K562 (cell line): ENCODE measurements around the gene WFDC2.

ENCODE experiments used
- CTCF ChIP-seq, 3 experiments: IDR thresholded peaks in 2 of 3; conservative IDR thresholded peaks in 1 of 3; 2 replicates each; pipeline ENCODE4 v1.5.1; 2011 to 2012; ENCODE audit warnings: low read length in 3 of 3, mild to moderate bottlenecking in 3 of 3, control low read depth in 2 of 3, improper control_type of control experiment in 1 of 3, inconsistent platforms in 1 of 3, low read depth in 1 of 3, mixed read lengths in 1 of 3, moderate library complexity in 1 of 3; ENCODE audit not compliant: insufficient read depth in 2 of 3
- ESRRA ChIP-seq: fragments of 450-650 bp; IDR thresholded peaks from 2 replicates; pipeline ENCODE4 v1.6.1; 2014; ENCODE audit warnings: low read depth, mild to moderate bottlenecking, moderate library complexity, borderline replicate concordance
- EZH2 ChIP-seq: IDR thresholded peaks from 2 replicates; pipeline ENCODE4 v1.6.1; 2012; ENCODE audit warnings: low read depth, mild to moderate bottlenecking, inconsistent platforms, low read length, borderline replicate concordance
- GATA2 ChIP-seq: sonication (generic); formaldehyde crosslinking; IDR thresholded peaks from 2 replicates; pipeline ENCODE4 v1.4.0; 2020; ENCODE audit warnings: mild to moderate bottlenecking, missing genetic modification reagents
- POLR2A ChIP-seq: fragments of 450-650 bp; conservative IDR thresholded peaks from 2 replicates; pipeline ENCODE4 v1.6.1; 2016
- POLR2AphosphoS5 ChIP-seq: IDR thresholded peaks from 2 replicates; pipeline ENCODE4 v1.6.1; 2011; ENCODE audit warnings: mild to moderate bottlenecking, low read depth, low read length, moderate library complexity; ENCODE audit not compliant: control insufficient read depth, insufficient read depth
- TEAD2 ChIP-seq: fragments of 450-650 bp; IDR thresholded peaks from 2 replicates; pipeline ENCODE4 v1.6.1; 2016; ENCODE audit warnings: missing genetic modification characterization, control low read depth, missing compliant biosample characterization
- TEAD4 ChIP-seq, 2 experiments: sonication (generic) in 1 of 2; formaldehyde crosslinking in 1 of 2; IDR thresholded peaks; 2 replicates each; pipeline versions ENCODE4 v1.6.1 to v1.8.0; 2012 to 2022; ENCODE audit warnings: borderline replicate concordance in 1 of 2, inconsistent platforms in 1 of 2, low read length in 1 of 2, mild to moderate bottlenecking in 1 of 2, missing genetic modification reagents in 1 of 2
- TF ChIP-seq, protein P1 (sequence below): fragments of 250-450 bp; sonication (Bioruptor Pico); IDR thresholded peaks from 2 replicates; pipeline ENCODE4 v1.8.0; 2022; ENCODE audit warnings: inconsistent platforms, mild to moderate bottlenecking, moderate library complexity, borderline replicate concordance
- TF ChIP-seq, protein P2 (sequence below): sonication (generic); formaldehyde crosslinking; IDR thresholded peaks from 2 replicates; pipeline ENCODE4 v1.8.1; 2022; ENCODE audit warnings: missing genetic modification reagents

GRCh38 chr20:45463709-45464108 lies 5.8 kb upstream of the WFDC2 start:
- TF ChIP-seq, protein P1, sequence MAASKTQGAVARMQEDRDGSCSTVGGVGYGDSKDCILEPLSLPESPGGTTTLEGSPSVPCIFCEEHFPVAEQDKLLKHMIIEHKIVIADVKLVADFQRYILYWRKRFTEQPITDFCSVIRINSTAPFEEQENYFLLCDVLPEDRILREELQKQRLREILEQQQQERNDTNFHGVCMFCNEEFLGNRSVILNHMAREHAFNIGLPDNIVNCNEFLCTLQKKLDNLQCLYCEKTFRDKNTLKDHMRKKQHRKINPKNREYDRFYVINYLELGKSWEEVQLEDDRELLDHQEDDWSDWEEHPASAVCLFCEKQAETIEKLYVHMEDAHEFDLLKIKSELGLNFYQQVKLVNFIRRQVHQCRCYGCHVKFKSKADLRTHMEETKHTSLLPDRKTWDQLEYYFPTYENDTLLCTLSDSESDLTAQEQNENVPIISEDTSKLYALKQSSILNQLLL (CRISPR knock-in tag), result no peak
- TF ChIP-seq TEAD2 (no peak), POLR2AphosphoS5 (no peak), GATA2 (no peak), TEAD4 (IDR thresholded peaks at IDR 0.05; ENCODE audit: low read length) (no peak), TEAD4 (CRISPR knock-in tag; IDR thresholded peaks at IDR 0.05; ENCODE audit: borderline replicate concordance) (no peak), CTCF (IDR thresholded peaks at IDR 0.05 in 2 of 3, conservative IDR thresholded peaks at IDR 0.05 in 1 of 3; ENCODE audit: insufficient read depth in 2 of 3, low read depth in 1 of 3, low read length in 3 of 3) (no peak), POLR2A (no peak), ESRRA (no peak), EZH2 (no peak)
- TF ChIP-seq, protein P2, sequence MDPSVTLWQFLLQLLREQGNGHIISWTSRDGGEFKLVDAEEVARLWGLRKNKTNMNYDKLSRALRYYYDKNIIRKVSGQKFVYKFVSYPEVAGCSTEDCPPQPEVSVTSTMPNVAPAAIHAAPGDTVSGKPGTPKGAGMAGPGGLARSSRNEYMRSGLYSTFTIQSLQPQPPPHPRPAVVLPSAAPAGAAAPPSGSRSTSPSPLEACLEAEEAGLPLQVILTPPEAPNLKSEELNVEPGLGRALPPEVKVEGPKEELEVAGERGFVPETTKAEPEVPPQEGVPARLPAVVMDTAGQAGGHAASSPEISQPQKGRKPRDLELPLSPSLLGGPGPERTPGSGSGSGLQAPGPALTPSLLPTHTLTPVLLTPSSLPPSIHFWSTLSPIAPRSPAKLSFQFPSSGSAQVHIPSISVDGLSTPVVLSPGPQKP, result no peak
